Erythroblast (primary cell): Measurements from ENCODE around the gene NFKB2.

Source experiments
- GATA1 ChIP-seq: IDR thresholded peaks from 2 replicates; pipeline ENCODE4 v1.6.1; 2011; ENCODE audit warnings: low read depth, mild to moderate bottlenecking, control low read depth, low read length, moderate library complexity
- POLR2A ChIP-seq: IDR thresholded peaks from 2 replicates; pipeline ENCODE4 v1.6.1; 2011; ENCODE audit warnings: mild to moderate bottlenecking, low read length

DNA sequence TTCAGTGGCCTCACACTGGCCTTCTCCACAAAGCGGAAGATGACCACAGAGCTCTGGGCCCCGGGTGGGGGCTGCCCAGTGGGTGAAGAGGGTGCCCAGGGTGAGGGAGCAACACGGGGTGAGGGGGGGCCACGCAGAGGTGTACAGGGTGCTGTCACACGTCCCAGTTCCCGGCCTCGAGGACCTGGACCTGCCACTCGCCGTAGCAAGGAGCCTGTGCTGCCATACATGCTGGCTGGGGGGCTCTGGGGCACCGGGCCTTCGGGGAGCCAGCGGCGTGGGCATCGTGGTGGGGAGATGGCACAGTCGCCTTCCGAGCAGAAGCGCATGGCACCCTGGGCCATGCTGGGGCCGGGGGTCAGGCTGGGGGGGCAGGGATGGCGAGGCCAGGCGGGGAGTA, 21.2 kb downstream of the NFKB2 start:
- TF ChIP-seq POLR2A (no peak), GATA1 (no peak)
